SW 1271 (cell line): ENCODE data around the gene NPTN.
"Not testable (repeated sequence)": the region's sequence is repeated elsewhere in the genome, so short reads cannot be mapped to it uniquely, and the experiment has no call there.

ENCODE experiments used
- DNase-seq, 2 experiments: peaks; one replicate each; lab custom pipeline; 2025; lab: John Stamatoyannopoulos, UW

Gene NPTN

GRCh38 chr15:73600413-73601335 lies 32.5 kb downstream of the NPTN start:
- DNase-seq, result no peak

- peak in 1 of 2 experiments; percentile 53 for DNase-seq
Observed at GRCh38 chr15:73599934-73600333, 33.3 kb downstream of the NPTN start.

- no peak for DNase-seq
Observed at GRCh38 chr15:73598530-73599160, 34.5 kb downstream of the NPTN start.

GRCh38 chr15:73597036-73597638 lies 36.1 kb downstream of the NPTN start:
- no peak for DNase-seq

GRCh38 chr15:73596174-73596573 lies 37.0 kb downstream of the NPTN start:
- no peak for DNase-seq

- DNase-seq, result no peak
Observed at GRCh38 chr15:73594109-73594508, 39.1 kb downstream of the NPTN start.

GRCh38 chr15:73593304-73594074 lies 39.7 kb downstream of the NPTN start:
- no peak for DNase-seq

GRCh38 chr15:73590263-73590662 lies 42.9 kb downstream of the NPTN start:
- DNase-seq, result no peak

- DNase-seq, result no peak
Observed at GRCh38 chr15:73589766-73590165, 43.4 kb downstream of the NPTN start.

- DNase-seq, result no peak
Observed at GRCh38 chr15:73585871-73586654, 47.1 kb downstream of the NPTN start.

GRCh38 chr15:73584699-73585420 lies 48.3 kb downstream of the NPTN start:
- no peak for DNase-seq

- DNase-seq, result no peak
Observed at GRCh38 chr15:73583544-73583943, 49.6 kb downstream of the NPTN start.

GRCh38 chr15:73582851-73583379 lies 50.3 kb downstream of the NPTN start:
- no peak for DNase-seq

GRCh38 chr15:73578026-73578425 lies 55.2 kb downstream of the NPTN start:
- no peak for DNase-seq

- DNase-seq, result not testable (repeated sequence)
Observed at GRCh38 chr15:73577593-73577992, 55.6 kb downstream of the NPTN start.

- DNase-seq, result no peak
Observed at GRCh38 chr15:73575636-73576247, 57.4 kb downstream of the NPTN start.

- DNase-seq, result no peak
Observed at GRCh38 chr15:73573572-73573971, 59.6 kb downstream of the NPTN start.

GRCh38 chr15:73573037-73573436 lies 60.2 kb downstream of the NPTN start:
- no peak for DNase-seq

- no peak for DNase-seq
Observed at GRCh38 chr15:73572296-73572695, 60.9 kb downstream of the NPTN start.

GRCh38 chr15:73571346-73571745 lies 61.8 kb downstream of the NPTN start:
- DNase-seq, result no peak
